ENCODE results near the gene TNNC2. TPM values are rescaled to one million over a fixed set of nuclear protein-coding genes. Genes with fewer than 3 reads are reported as not detected.
A peak's percentile ranks its signal among the peaks of the same experiment; 100 is the strongest.

The TNNC2 gene
- total and polyA plus RNA-seq, 9 donors, result 1.5 to 3.7 (median 3.4) TPM; not detected in 1

DNA sequence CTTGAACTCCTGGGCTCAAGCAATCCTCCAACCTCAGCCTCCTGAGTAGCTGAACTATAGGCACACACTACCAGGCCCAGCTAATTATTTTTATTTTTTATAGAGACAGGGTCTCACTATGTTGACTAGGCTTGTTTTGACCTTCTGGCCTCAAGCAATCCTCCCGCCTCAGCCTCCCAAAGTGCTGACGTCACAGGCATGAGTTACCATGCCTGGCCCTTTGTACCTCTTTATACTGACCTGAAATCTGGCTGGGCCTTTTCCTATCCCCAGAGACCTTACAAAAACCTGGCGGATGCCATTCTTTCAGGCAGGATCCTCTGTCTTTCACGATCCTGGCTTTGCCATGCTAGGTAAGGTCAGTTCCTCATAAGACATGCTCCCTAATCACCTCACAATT lies 47.0 kb downstream of the TNNC2 start:
- peaks cover 24% of the 10 kb centered on the region for H3K4me1 ChIP-seq (ENCODE audit: insufficient read depth)
- WGBS, 3 donors, result 58 to 78% (median 62%) methylated on average over 4 of the region's 4 CpGs
- DNase-seq, result no peak
- H3K27me3 ChIP-seq, result no peaks in the 10 kb centered on the region
- no peaks in the 10 kb centered on the region for H3K36me3 ChIP-seq
- no peak overlapping the region for H3K4me3 ChIP-seq
- TF ChIP-seq EP300 (IDR thresholded peaks at IDR 0.05), result no peak
- TF ChIP-seq POLR2A (IDR thresholded peaks at IDR 0.05), result no peak
- TF ChIP-seq, protein P1, sequence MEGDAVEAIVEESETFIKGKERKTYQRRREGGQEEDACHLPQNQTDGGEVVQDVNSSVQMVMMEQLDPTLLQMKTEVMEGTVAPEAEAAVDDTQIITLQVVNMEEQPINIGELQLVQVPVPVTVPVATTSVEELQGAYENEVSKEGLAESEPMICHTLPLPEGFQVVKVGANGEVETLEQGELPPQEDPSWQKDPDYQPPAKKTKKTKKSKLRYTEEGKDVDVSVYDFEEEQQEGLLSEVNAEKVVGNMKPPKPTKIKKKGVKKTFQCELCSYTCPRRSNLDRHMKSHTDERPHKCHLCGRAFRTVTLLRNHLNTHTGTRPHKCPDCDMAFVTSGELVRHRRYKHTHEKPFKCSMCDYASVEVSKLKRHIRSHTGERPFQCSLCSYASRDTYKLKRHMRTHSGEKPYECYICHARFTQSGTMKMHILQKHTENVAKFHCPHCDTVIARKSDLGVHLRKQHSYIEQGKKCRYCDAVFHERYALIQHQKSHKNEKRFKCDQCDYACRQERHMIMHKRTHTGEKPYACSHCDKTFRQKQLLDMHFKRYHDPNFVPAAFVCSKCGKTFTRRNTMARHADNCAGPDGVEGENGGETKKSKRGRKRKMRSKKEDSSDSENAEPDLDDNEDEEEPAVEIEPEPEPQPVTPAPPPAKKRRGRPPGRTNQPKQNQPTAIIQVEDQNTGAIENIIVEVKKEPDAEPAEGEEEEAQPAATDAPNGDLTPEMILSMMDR (IDR thresholded peaks at IDR 0.05), result no peak
- peak overlapping the region; percentile 50 to 66 for H3K27ac ChIP-seq
- H3K9me3 ChIP-seq, result no peaks in the 10 kb centered on the region
- intact Hi-C loops (cut with DNase I), result no loop called here

DNA sequence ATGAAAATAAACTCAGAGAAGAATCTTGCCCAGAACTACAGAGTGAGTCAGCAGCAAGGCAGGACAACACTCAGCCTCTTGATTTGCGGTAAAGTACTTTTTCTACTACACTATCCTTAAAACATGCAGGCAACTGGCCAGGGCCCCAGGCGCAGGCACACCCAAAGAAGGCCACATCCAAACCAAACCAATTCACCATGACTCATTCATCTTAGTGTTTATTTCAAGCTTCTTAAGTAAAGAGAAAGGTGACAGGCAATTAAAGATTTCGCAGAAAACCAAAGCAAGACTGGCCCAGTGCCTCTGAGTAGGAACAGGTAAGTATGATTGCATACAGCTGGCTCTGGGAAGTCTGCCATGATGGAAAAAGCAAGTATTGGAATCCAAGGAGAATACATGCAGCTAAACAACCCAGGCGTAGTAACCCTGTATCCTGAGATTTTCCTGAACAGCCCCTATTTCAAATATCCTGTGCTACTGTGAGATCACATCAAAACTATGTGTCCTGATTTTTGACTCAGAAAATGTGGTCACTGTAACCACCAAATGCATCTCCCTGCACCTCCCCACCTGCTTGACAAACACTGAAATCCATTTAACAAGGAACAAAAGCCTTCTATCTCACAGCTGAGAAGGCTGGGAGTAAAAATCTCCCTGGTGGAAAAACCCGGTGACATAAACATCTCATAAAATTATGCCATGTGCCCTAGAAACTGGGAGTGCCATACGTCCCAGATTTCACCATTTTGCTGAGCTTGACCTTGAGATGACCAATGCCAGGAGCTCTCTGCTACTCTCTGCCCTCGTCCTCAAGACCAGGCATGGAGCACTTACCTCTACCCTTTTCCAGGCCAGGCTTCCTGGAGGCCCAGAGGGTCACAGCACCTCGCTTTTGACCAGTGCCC lies 47.8 kb downstream of the TNNC2 start:
- TF ChIP-seq POLR2A (IDR thresholded peaks at IDR 0.05) (no peak), EP300 (IDR thresholded peaks at IDR 0.05) (peak; percentile 50)
- peak; percentile 86 to 92 (median 90) for DNase-seq
- H3K4me3 ChIP-seq, result no peak overlapping the region
- peak overlapping the region; percentile 50 to 66 for H3K27ac ChIP-seq
- no peaks in the 10 kb centered on the region for H3K36me3 ChIP-seq
- intact Hi-C loops (cut with DNase I), result loop anchor here in 2 of 4 donors (10.0 kb wide), 2 partner anchors 454 to 464 kb away; no protein-coding TSS in a partner anchor
- peaks cover 24% of the 10 kb centered on the region for H3K4me1 ChIP-seq (ENCODE audit: insufficient read depth)
- H3K9me3 ChIP-seq, result no peaks in the 10 kb centered on the region
- no peaks in the 10 kb centered on the region for H3K27me3 ChIP-seq
- 37 to 40% (median 38%) methylated on average over 8 of the region's 8 CpGs for WGBS, 3 donors

DNA sequence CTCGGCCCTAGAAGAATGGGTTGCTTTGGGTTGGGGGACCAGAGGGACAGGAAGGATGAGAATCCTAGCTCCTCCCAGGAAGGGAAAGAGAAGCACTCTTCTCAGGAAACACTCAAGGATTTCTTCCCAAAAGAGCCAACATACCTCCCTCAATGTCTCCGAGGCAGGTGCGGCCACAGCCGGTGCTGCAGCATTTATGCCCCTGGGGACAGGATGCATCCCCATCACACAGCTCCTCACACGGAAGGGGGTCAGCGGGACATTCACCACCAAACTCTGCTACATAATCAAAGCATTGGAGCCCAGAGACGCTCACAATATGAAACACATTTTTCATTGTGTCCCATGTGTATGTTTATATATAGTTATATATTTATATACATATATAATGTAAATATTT lies 50.2 kb downstream of the TNNC2 start:
- Histone ChIP-seq H3K4me3 (no peak overlapping the region), H3K27me3 (no peaks in the 10 kb centered on the region), H3K4me1 (ENCODE audit: insufficient read depth) (peaks cover 22% of the 10 kb centered on the region), H3K36me3 (no peaks in the 10 kb centered on the region), H3K27ac (no peak overlapping the region), H3K9me3 (no peaks in the 10 kb centered on the region)
- 83 to 90% (median 85%) methylated on average over 7 of the region's 7 CpGs for WGBS, 3 donors
- TF ChIP-seq, protein P1 (IDR thresholded peaks at IDR 0.05), result no peak
- TF ChIP-seq POLR2A (IDR thresholded peaks at IDR 0.05), result no peak
- intact Hi-C loops (cut with DNase I), result loop anchor here in 2 of 4 donors (10.0 kb wide), 2 partner anchors 452 to 462 kb away; no protein-coding TSS in a partner anchor
- DNase-seq, result no peak

DNA sequence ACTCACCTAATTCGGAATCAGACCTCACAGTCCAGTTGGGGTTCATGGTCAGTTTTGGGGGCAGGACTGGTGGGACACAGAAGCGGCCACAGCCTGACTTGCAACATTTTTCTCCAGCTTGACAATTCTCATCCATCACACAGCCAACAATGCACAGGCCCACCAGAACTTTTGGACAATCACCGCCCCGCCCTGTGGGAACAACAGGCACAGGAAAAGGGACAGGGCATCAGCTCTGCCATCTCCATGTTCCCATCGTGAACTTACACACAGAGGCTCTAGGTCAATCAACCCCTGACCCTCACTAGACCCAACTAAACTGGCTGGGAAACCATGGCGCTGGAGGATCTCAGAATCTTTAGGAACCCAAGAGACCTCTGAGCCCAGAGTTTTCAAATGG lies 51.7 kb downstream of the TNNC2 start:
- no peak overlapping the region for H3K27ac ChIP-seq
- no peaks in the 10 kb centered on the region for H3K9me3 ChIP-seq
- H3K4me3 ChIP-seq, result no peak overlapping the region
- no peak for DNase-seq
- WGBS, 3 donors, result 91 to 93% (median 92%) methylated on average over 6 of the region's 6 CpGs
- no peaks in the 10 kb centered on the region for H3K36me3 ChIP-seq
- peaks cover 19% of the 10 kb centered on the region for H3K4me1 ChIP-seq (ENCODE audit: insufficient read depth)
- H3K27me3 ChIP-seq, result no peaks in the 10 kb centered on the region
- TF ChIP-seq POLR2A (IDR thresholded peaks at IDR 0.05) (no peak), EP300 (IDR thresholded peaks at IDR 0.05) (no peak)
- TF ChIP-seq, protein P1 (IDR thresholded peaks at IDR 0.05), result no peak
- intact Hi-C loops (cut with DNase I), result loop anchor here in 2 of 4 donors (10.0 kb wide), 2 partner anchors 451 to 461 kb away; no protein-coding TSS in a partner anchor

DNA sequence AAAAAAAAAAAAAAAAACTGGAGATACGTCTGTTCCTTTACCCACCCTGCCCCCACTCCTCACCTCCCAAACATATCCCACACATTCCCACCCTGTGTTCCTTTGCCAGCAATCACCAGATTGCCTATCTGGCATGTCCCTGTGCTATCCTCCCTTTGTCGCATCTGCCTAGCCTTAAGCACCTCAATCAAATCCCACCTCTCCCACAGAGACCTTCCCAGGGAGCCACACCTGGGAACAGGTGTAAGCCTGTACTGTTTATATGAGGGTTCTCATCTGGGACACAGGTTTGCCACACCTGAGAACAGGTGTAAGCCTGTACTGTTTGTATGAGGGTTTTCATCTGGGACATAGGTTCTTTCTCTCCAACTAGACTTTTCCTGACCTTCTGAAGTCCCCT lies 52.2 kb downstream of the TNNC2 start:
- Histone ChIP-seq H3K4me1 (ENCODE audit: insufficient read depth) (peaks cover 17% of the 10 kb centered on the region), H3K27ac (no peak overlapping the region), H3K4me3 (no peak overlapping the region), H3K9me3 (no peaks in the 10 kb centered on the region), H3K27me3 (no peaks in the 10 kb centered on the region), H3K36me3 (no peaks in the 10 kb centered on the region)
- intact Hi-C loops (cut with DNase I), result loop anchor here in 3 of 4 donors (5.0 to 10.0 kb wide), 3 partner anchors 450 to 460 kb away; no protein-coding TSS in a partner anchor
- TF ChIP-seq POLR2A (IDR thresholded peaks at IDR 0.05), result no peak
- TF ChIP-seq EP300 (IDR thresholded peaks at IDR 0.05), result no peak
- WGBS, 3 donors, result 62 to 65% (median 64%) methylated on average over 2 of the region's 2 CpGs
- no peak for DNase-seq

Small RNA genes lying within 50 kb of the gene (small RNA-seq; reads per million reads assigned to genes)
- not detected for gene RNU6ATAC38P

Other genes starting within 250 kb of the TNNC2 start
- under 1 TPM in 1 of 7 donors, not detected in 6; 0.23 TPM for gene WFDC8, start 248.0 kb downstream of the TNNC2 start, total RNA-seq
- gene WFDC8, start 248.0 kb downstream of the TNNC2 start, polyA plus RNA-seq, result not detected
- not detected for gene WFDC10A, start 197.6 kb downstream of the TNNC2 start, total RNA-seq
- gene WFDC10A, start 197.6 kb downstream of the TNNC2 start, polyA plus RNA-seq, result not detected
- not detected for gene WFDC9, start 196.0 kb downstream of the TNNC2 start, total RNA-seq
- gene WFDC9, start 196.0 kb downstream of the TNNC2 start, polyA plus RNA-seq, result not detected
- gene WFDC11, start 157.1 kb downstream of the TNNC2 start, total RNA-seq, result not detected
- gene WFDC11, start 157.1 kb downstream of the TNNC2 start, polyA plus RNA-seq, result not detected
- gene WFDC13, start 125.3 kb downstream of the TNNC2 start, total RNA-seq, result not detected
- not detected for gene WFDC13, start 125.3 kb downstream of the TNNC2 start, polyA plus RNA-seq
- not detected for gene WFDC10B, start 122.3 kb downstream of the TNNC2 start, total RNA-seq
- under 1 TPM in 1 of 2 donors, not detected in 1; 0.37 TPM for gene WFDC10B, start 122.3 kb downstream of the TNNC2 start, polyA plus RNA-seq
- not detected for gene SPINT4, start 105.0 kb downstream of the TNNC2 start, total RNA-seq
- gene SPINT4, start 105.0 kb downstream of the TNNC2 start, polyA plus RNA-seq, result not detected
- 1 to 10 TPM in 4 of 7 donors, under 1 TPM in 2, not detected in 1; 0.42 to 3.0 (median 1.1) TPM for gene WFDC3, start 35.4 kb downstream of the TNNC2 start, total RNA-seq
- 1 to 10 TPM; 1.5 to 2.0 TPM for gene WFDC3, start 35.4 kb downstream of the TNNC2 start, polyA plus RNA-seq
- 10 to 100 TPM; 20.6 to 31.8 (median 28.1) TPM for gene DNTTIP1, start 35.4 kb downstream of the TNNC2 start, total RNA-seq
- 10 to 100 TPM; 29.1 to 36.1 TPM for gene DNTTIP1, start 35.4 kb downstream of the TNNC2 start, polyA plus RNA-seq
- 1 to 10 TPM in 2 of 7 donors, under 1 TPM in 2, not detected in 3; 0.69 to 1.9 (median 1.0) TPM for gene UBE2C, start 14.7 kb downstream of the TNNC2 start, total RNA-seq
- gene UBE2C, start 14.7 kb downstream of the TNNC2 start, polyA plus RNA-seq, result 1 to 10 TPM; 2.6 to 5.6 TPM
- 10 to 100 TPM; 46.1 to 90.1 (median 71.0) TPM for gene SNX21, start 6.5 kb upstream of the TNNC2 start, total RNA-seq
- 10 to 100 TPM; 18.2 to 41.1 TPM for gene SNX21, start 6.5 kb upstream of the TNNC2 start, polyA plus RNA-seq
- gene ACOT8, start 30.1 kb upstream of the TNNC2 start, total RNA-seq, result 10 to 100 TPM; 18.4 to 26.7 (median 19.6) TPM
- 10 to 100 TPM; 13.5 to 21.9 TPM for gene ACOT8, start 30.1 kb upstream of the TNNC2 start, polyA plus RNA-seq
- gene ZSWIM3, start 30.3 kb upstream of the TNNC2 start, total RNA-seq, result 1 to 10 TPM; 1.8 to 7.5 (median 4.7) TPM
- gene ZSWIM3, start 30.3 kb upstream of the TNNC2 start, polyA plus RNA-seq, result 1 to 10 TPM; 2.4 to 6.0 TPM
- gene ZSWIM1, start 53.9 kb upstream of the TNNC2 start, total RNA-seq, result 10 to 100 TPM in 5 of 7 donors, 1 to 10 TPM in 2; 4.8 to 15.2 (median 11.8) TPM
- gene ZSWIM1, start 53.9 kb upstream of the TNNC2 start, polyA plus RNA-seq, result 10 to 100 TPM in 1 of 2 donors, 1 to 10 TPM in 1; 4.9 to 11.5 TPM
- 1 to 10 TPM; 4.2 to 7.5 (median 5.6) TPM for gene SPATA25, start 60.3 kb upstream of the TNNC2 start, total RNA-seq
- 1 to 10 TPM in 1 of 2 donors, not detected in 1; 7.1 TPM for gene SPATA25, start 60.3 kb upstream of the TNNC2 start, polyA plus RNA-seq
- 10 to 100 TPM; 10.1 to 28.7 (median 12.5) TPM for gene NEURL2, start 63.9 kb upstream of the TNNC2 start, total RNA-seq
- 10 to 100 TPM in 1 of 2 donors, 1 to 10 TPM in 1; 1.5 to 11.8 TPM for gene NEURL2, start 63.9 kb upstream of the TNNC2 start, polyA plus RNA-seq
- 100 to 1,000 TPM in 4 of 7 donors, 10 to 100 TPM in 3; 45.0 to 156 (median 110) TPM for gene CTSA, start 64.0 kb upstream of the TNNC2 start, total RNA-seq
- gene CTSA, start 64.0 kb upstream of the TNNC2 start, polyA plus RNA-seq, result 100 to 1,000 TPM in 1 of 2 donors, 10 to 100 TPM in 1; 81.6 to 210 TPM
- 100 to 1,000 TPM in 4 of 7 donors, 10 to 100 TPM in 3; 83.5 to 266 (median 138) TPM for gene PLTP, start 84.8 kb upstream of the TNNC2 start, total RNA-seq
- gene PLTP, start 84.8 kb upstream of the TNNC2 start, polyA plus RNA-seq, result 100 to 1,000 TPM in 1 of 2 donors, 10 to 100 TPM in 1; 85.7 to 188 TPM
- 10 to 100 TPM; 34.5 to 73.7 (median 59.8) TPM for gene PCIF1, start 107.4 kb upstream of the TNNC2 start, total RNA-seq
- 10 to 100 TPM; 14.6 to 48.2 TPM for gene PCIF1, start 107.4 kb upstream of the TNNC2 start, polyA plus RNA-seq
- 10 to 100 TPM; 14.2 to 25.7 (median 20.0) TPM for gene ZNF335, start 144.9 kb upstream of the TNNC2 start, total RNA-seq
- 10 to 100 TPM in 1 of 2 donors, 1 to 10 TPM in 1; 3.5 to 15.7 TPM for gene ZNF335, start 144.9 kb upstream of the TNNC2 start, polyA plus RNA-seq
- gene MMP9, start 181.6 kb upstream of the TNNC2 start, total RNA-seq, result 1 to 10 TPM in 2 of 7 donors, under 1 TPM in 5; 0.10 to 1.7 (median 0.28) TPM
- under 1 TPM; 0.16 to 0.25 TPM for gene MMP9, start 181.6 kb upstream of the TNNC2 start, polyA plus RNA-seq
- gene SLC12A5, start 201.9 kb upstream of the TNNC2 start, total RNA-seq, result 1 to 10 TPM in 5 of 7 donors, not detected in 2; 1.1 to 2.1 (median 1.3) TPM
- gene SLC12A5, start 201.9 kb upstream of the TNNC2 start, polyA plus RNA-seq, result 1 to 10 TPM; 2.2 to 3.8 TPM